Spleen (tissue), 11 donors: ENCODE measurements around the gene DOCK6. TPM values are rescaled to one million over a fixed set of nuclear protein-coding genes. Genes with fewer than 3 reads are reported as not detected.
"Not testable (repeated sequence)": the region's sequence is repeated elsewhere in the genome, so short reads cannot be mapped to it uniquely, and the experiment has no call there.

ENCODE experiments used
- DNase-seq: peaks from one replicate; pipeline ENCODE4 v3.0.0-alpha.2; 2020
- H3K27ac ChIP-seq, 8 donors: fragments of 200-600 bp; sonication (generic) in 7 of 8; 1 replicate in 4 of 8; 2 replicates in 4 of 8; pipeline versions ENCODE4 v1.5.0 to v1.8.0; 2016 to 2021; ENCODE audit warnings: inconsistent platforms in 4 of 8, mild to moderate bottlenecking in 4 of 8, moderate library complexity in 1 of 8
- H3K27me3 ChIP-seq, 7 donors: fragments of 200-600 bp; sonication (generic) in 6 of 7; replicated peaks in 1 of 7; 1 replicate in 4 of 7; 2 replicates in 3 of 7; pipeline versions ENCODE4 v1.5.0 to v1.8.0; 2016 to 2021; ENCODE audit warnings: inconsistent platforms in 3 of 7, mild to moderate bottlenecking in 1 of 7
- H3K36me3 ChIP-seq, 6 donors: fragments of 200-600 bp; sonication (generic) in 5 of 6; 1 replicate in 4 of 6; 2 replicates in 2 of 6; pipeline versions ENCODE4 v1.5.0 to v1.8.0; 2016 to 2021; ENCODE audit warnings: inconsistent platforms in 2 of 6
- H3K4me1 ChIP-seq, 6 donors: fragments of 200-600 bp; sonication (generic) in 5 of 6; 1 replicate in 3 of 6; 2 replicates in 3 of 6; pipeline versions ENCODE4 v1.5.0 to v1.8.0; 2016 to 2021; ENCODE audit warnings: inconsistent platforms in 3 of 6
- H3K4me3 ChIP-seq, 8 donors: fragments of 200-600 bp; sonication (generic) in 7 of 8; 1 replicate in 4 of 8; 2 replicates in 4 of 8; pipeline versions ENCODE4 v1.5.0 to v1.8.0; 2016 to 2021; ENCODE audit warnings: inconsistent platforms in 4 of 8, mild to moderate bottlenecking in 4 of 8, moderate library complexity in 2 of 8
- H3K9me3 ChIP-seq, 8 donors: fragments of 200-600 bp; sonication (generic) in 7 of 8; 1 replicate in 4 of 8; 2 replicates in 4 of 8; pipeline versions ENCODE4 v1.5.0 to v1.8.0; 2016 to 2021; ENCODE audit warnings: inconsistent platforms in 4 of 8
- POLR2A ChIP-seq, 3 donors: fragments of 450-650 bp; IDR thresholded peaks; one replicate each; pipeline ENCODE4 v1.5.1; 2017; ENCODE audit warnings: antibody characterized with exemption in 3 of 3, mild to moderate bottlenecking in 1 of 3
- POLR2AphosphoS5 ChIP-seq, 3 donors: sonication (generic); formaldehyde crosslinking; IDR thresholded peaks; one replicate each; pipeline ENCODE4 v1.5.1; 2017; ENCODE audit warnings: antibody characterized with exemption in 3 of 3
- WGBS, 5 donors: extraction: QIAGEN DNeasy Blood & Tissue Kit in 3 of 5; methylation state at CpG; one replicate each; pipeline versions ENCODE4 v1.1.5 to v1.1.7; 2013 to 2018; 5-methylcytosine and 5-hydroxymethylcytosine counted together
- intact Hi-C: fragments of 100-400 bp; cut with DNase I; formaldehyde crosslinking; loops from one replicate; pipeline ENCODE4 v1.15.0; 2023; ENCODE audit warnings: low total_unique reads
- polyA plus RNA-seq, 3 donors: library from polyadenylated mRNA; stranded (reverse); fragments of 200-250 nt; gene quantifications; one replicate each; pipeline ENCODE4 v1.2.1, GENCODE V29; 2013
- total RNA-seq, 7 donors: library from RNA; depleted of rRNA in 3 of 7; stranded (reverse); fragments of >200 nt in 3 of 7; fragmentation: NEBNext Ultra II Directional in 4 of 7; extraction: Animal tissue kit (Norgen Biotek cat#: 25700) in 4 of 7; gene quantifications; one replicate each; pipeline versions ENCODE4 v1.1.0 to v1.2.1, GENCODE V29; 2016 to 2021
- TF ChIP-seq, protein P1 (sequence below), 11 experiments: fragments of 200-600 bp in 7 of 11; fragments of 450-650 bp in 4 of 11; sonication (generic) in 4 of 11; IDR thresholded peaks in 8 of 11; conservative IDR thresholded peaks in 3 of 11; 1 replicate in 7 of 11; 2 replicates in 4 of 11; pipeline versions ENCODE4 v1.4.0 to v1.8.0; 2016 to 2021; ENCODE audit warnings: antibody characterized with exemption in 11 of 11, inconsistent platforms in 4 of 11, mild to moderate bottlenecking in 1 of 11
- donor health status: healthy with polysubstance abuse.
- donor health status: DM: no; HTN: no; CAD: no; lungs with moderate emphysema.
- donor health status: DM: no; HTN: no; CAD: no.
- donor health status: Bipolar disorder and iron deficiency.
- donor health status: healthy.
- donor health status: DM: no; HTN: no; CAD: no.
- donor health status: DM: yes; HTN: yes; CAD: no.

The DOCK6 gene
- total and polyA plus RNA-seq, 10 donors, result 12.5 to 105 (median 47.7) TPM

- no peak overlapping the region for H3K27ac ChIP-seq
- WGBS, 5 donors, result 84 to 93% (median 86%) methylated on average over 4 of the region's 4 CpGs
Observed at GRCh38 chr19:11181488-11181887, 80.8 kb downstream of the DOCK6 start.

GRCh38 chr19:11180975-11181374 is 81.3 kb downstream of the DOCK6 start:
- Histone ChIP-seq H3K4me1 (peaks cover 5 to 36% (median 18%) of the 10 kb centered on the region in 6 donors), H3K36me3 (peaks cover 0 to 42% (median 3%) of the 10 kb centered on the region in 6 donors), H3K27ac (peak overlapping the region in 2 of 8 donors; percentile 17 to 33), H3K27me3 (peaks cover 0 to 16% (median 0%) of the 10 kb centered on the region in 7 donors)
- H3K4me3 ChIP-seq, H3K9me3 ChIP-seq, DNase-seq, intact Hi-C loops: not testable (repeated sequence)
- 86 to 92% (median 87%) methylated on average over 8 of the region's 8 CpGs for WGBS, 5 donors

More at GRCh38 chr19:11181488-11181887, 80.8 kb downstream of the DOCK6 start:
- DNase-seq, result no peak
- peaks cover 0 to 16% (median 0%) of the 10 kb centered on the region in 7 donors for H3K27me3 ChIP-seq
- TF ChIP-seq POLR2A (IDR thresholded peaks at IDR 0.05), result no peak
- TF ChIP-seq, protein P1, sequence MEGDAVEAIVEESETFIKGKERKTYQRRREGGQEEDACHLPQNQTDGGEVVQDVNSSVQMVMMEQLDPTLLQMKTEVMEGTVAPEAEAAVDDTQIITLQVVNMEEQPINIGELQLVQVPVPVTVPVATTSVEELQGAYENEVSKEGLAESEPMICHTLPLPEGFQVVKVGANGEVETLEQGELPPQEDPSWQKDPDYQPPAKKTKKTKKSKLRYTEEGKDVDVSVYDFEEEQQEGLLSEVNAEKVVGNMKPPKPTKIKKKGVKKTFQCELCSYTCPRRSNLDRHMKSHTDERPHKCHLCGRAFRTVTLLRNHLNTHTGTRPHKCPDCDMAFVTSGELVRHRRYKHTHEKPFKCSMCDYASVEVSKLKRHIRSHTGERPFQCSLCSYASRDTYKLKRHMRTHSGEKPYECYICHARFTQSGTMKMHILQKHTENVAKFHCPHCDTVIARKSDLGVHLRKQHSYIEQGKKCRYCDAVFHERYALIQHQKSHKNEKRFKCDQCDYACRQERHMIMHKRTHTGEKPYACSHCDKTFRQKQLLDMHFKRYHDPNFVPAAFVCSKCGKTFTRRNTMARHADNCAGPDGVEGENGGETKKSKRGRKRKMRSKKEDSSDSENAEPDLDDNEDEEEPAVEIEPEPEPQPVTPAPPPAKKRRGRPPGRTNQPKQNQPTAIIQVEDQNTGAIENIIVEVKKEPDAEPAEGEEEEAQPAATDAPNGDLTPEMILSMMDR (IDR thresholded peaks at IDR 0.05 in 8 of 11, conservative IDR thresholded peaks at IDR 0.05 in 3 of 11), result no peak
- no peak for TF ChIP-seq POLR2AphosphoS5 (IDR thresholded peaks at IDR 0.05)
- H3K9me3 ChIP-seq, result peaks cover 0 to 3% (median 0%) of the 10 kb centered on the region in 8 donors
- intact Hi-C loops, result no loop called here
- no peak overlapping the region for H3K4me3 ChIP-seq
- peaks cover 5 to 36% (median 18%) of the 10 kb centered on the region in 6 donors for H3K4me1 ChIP-seq
- H3K36me3 ChIP-seq, result peaks cover 0 to 42% (median 3%) of the 10 kb centered on the region in 6 donors

DNA sequence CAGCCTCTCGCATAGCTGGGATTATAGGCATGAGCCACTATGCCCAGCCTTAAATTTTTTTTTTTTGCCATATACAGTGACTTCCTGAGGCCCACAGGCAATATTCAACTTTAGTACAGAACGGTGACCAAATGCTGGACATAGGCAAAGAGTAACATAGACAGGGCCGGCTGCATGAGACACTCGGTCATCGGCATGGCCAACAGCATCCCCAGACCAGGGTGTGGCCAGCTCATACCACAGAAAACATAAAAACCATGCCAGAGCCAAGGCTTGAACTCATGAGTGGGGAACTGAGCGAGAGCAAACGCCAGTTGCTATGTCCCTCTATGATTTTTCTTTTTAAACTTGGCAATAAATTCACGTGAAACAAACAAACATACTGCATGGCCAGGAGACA is 82.0 kb downstream of the DOCK6 start:
- no peak overlapping the region for H3K4me3 ChIP-seq
- WGBS, 5 donors, result 64 to 81% (median 69%) methylated on average over 8 of the region's 8 CpGs
- TF ChIP-seq POLR2AphosphoS5 (IDR thresholded peaks at IDR 0.05) (no peak), POLR2A (IDR thresholded peaks at IDR 0.05) (no peak)
- H3K9me3 ChIP-seq, result peaks cover 0 to 3% (median 0%) of the 10 kb centered on the region in 8 donors
- DNase-seq, result no peak
- peaks cover 0 to 42% (median 3%) of the 10 kb centered on the region in 6 donors for H3K36me3 ChIP-seq
- peak overlapping the region in 4 of 8 donors; percentile 17 to 33 (median 24) for H3K27ac ChIP-seq
- peaks cover 0 to 16% (median 0%) of the 10 kb centered on the region in 7 donors for H3K27me3 ChIP-seq
- H3K4me1 ChIP-seq, result peaks cover 5 to 36% (median 18%) of the 10 kb centered on the region in 6 donors
- intact Hi-C loops, result no loop called here

GRCh38 chr19:11179716-11180297 is 82.5 kb downstream of the DOCK6 start:
- peaks cover 5 to 32% (median 18%) of the 10 kb centered on the region in 6 donors for H3K4me1 ChIP-seq
- peak overlapping the region in 4 of 8 donors; percentile 17 to 47 (median 32) for H3K27ac ChIP-seq
- H3K4me3 ChIP-seq, result peak overlapping the region in 1 of 8 donors; percentile 38
- peaks cover 0 to 3% (median 0%) of the 10 kb centered on the region in 8 donors for H3K9me3 ChIP-seq
- H3K36me3 ChIP-seq, result peaks cover 0 to 40% (median 3%) of the 10 kb centered on the region in 6 donors
- WGBS, 5 donors, result 35 to 45% (median 40%) methylated on average over 11 of the region's 11 CpGs
- intact Hi-C loops, result no loop called here
- no peak for DNase-seq
- H3K27me3 ChIP-seq, result peaks cover 0 to 16% (median 0%) of the 10 kb centered on the region in 7 donors
- TF ChIP-seq POLR2AphosphoS5 (IDR thresholded peaks at IDR 0.05) (peak in 1 of 3 donors; percentile 18), POLR2A (IDR thresholded peaks at IDR 0.05) (no peak)
- TF ChIP-seq, protein P1 (IDR thresholded peaks at IDR 0.05 in 8 of 11, conservative IDR thresholded peaks at IDR 0.05 in 3 of 11), result no peak

GRCh38 chr19:11179145-11179465 is 83.2 kb downstream of the DOCK6 start:
- H3K27me3 ChIP-seq, result peaks cover 0 to 16% (median 0%) of the 10 kb centered on the region in 7 donors
- intact Hi-C loops, result not testable (repeated sequence)
- WGBS, 5 donors, result 74 to 86% (median 85%) methylated on average over 9 of the region's 9 CpGs

More at GRCh38 chr19:11179145-11179465, 83.2 kb downstream of the DOCK6 start:
- Histone ChIP-seq H3K4me1 (peaks cover 5 to 27% (median 18%) of the 10 kb centered on the region in 6 donors), H3K27ac (peak overlapping the region in 1 of 8 donors; percentile 33), H3K36me3 (peaks cover 0 to 45% (median 6%) of the 10 kb centered on the region in 6 donors)
- DNase-seq, H3K9me3 ChIP-seq, H3K4me3 ChIP-seq: not testable (repeated sequence)
